ENCODE results near the gene CALCOCO1. TPM values are rescaled to one million over a fixed set of nuclear protein-coding genes. Genes with fewer than 3 reads are reported as not detected.

The CALCOCO1 gene
- polyA plus RNA-seq, 3 donors: 60.1 to 238 (median 69.6) TPM

GRCh38 chr12:53736592-53736991 is 9.3 kb upstream of the CALCOCO1 start:
- no peak for TF ChIP-seq CTCF (IDR thresholded peaks at IDR 0.05)
- peaks cover 0 to 36% of the 10 kb centered on the region in 2 donors for H3K9me3 ChIP-seq (replicated peaks in 1 of 2; ENCODE audit: control insufficient read depth in 1 of 2, insufficient read depth in 1 of 2, low read length in 2 of 2)
- H2AFZ ChIP-seq (ENCODE audit: insufficient read depth, low read depth, low read length, poor library complexity, severe bottlenecking): no peak overlapping the region
- H3K4me3 Mint-ChIP-seq: peak overlapping the region in 1 of 2 donors; percentile 84
- no peak overlapping the region for H3K9ac ChIP-seq (ENCODE audit: insufficient read depth, low read length, poor library complexity, severe bottlenecking)
- H3K36me3 Mint-ChIP-seq: peaks cover 0 to 3% of the 10 kb centered on the region in 2 donors
- WGBS (ENCODE audit: insufficient coverage): 97% methylated on average over 3 of the region's 6 CpGs
- peaks cover 0 to 7% (median 0%) of the 10 kb centered on the region in 7 donors for H3K9me3 Mint-ChIP-seq
- no peak for DNase-seq
- intact Hi-C loops (cut with micrococcal nuclease): no loop called here
- H3K27ac ChIP-seq (ENCODE audit: low read depth in 1 of 2, low read length in 2 of 2): no peak overlapping the region
- H3K79me2 ChIP-seq (ENCODE audit: insufficient read depth, low read length): no peaks in the 10 kb centered on the region
- H3K36me3 ChIP-seq (replicated peaks in 1 of 2; ENCODE audit: control insufficient read depth in 1 of 2, insufficient read depth in 2 of 2, low read length in 2 of 2): no peaks in the 10 kb centered on the region
- H3K27me3 ChIP-seq (ENCODE audit: control insufficient read depth in 2 of 2, insufficient read depth in 2 of 2, low read length in 2 of 2): peaks cover 64 to 79% of the 10 kb centered on the region in 2 donors
- no peaks in the 10 kb centered on the region for H4K20me1 ChIP-seq (ENCODE audit: insufficient read depth, low read length)
- H3K4me3 ChIP-seq (replicated peaks in 1 of 3; ENCODE audit: low read depth in 2 of 3, low read length in 3 of 3): no peak overlapping the region
- peaks cover 0 to 5% of the 10 kb centered on the region in 2 donors for H3K4me1 ChIP-seq (ENCODE audit: control insufficient read depth in 1 of 2, insufficient read depth in 2 of 2, low read length in 2 of 2)
- H3K4me1 Mint-ChIP-seq: peaks cover 17% of the 10 kb centered on the region
- no peak overlapping the region for H3K27ac Mint-ChIP-seq
- H3K4me2 ChIP-seq (replicated peaks; ENCODE audit: extremely low read depth, low read length, poor library complexity, severe bottlenecking): no peak overlapping the region
- peaks cover 25 to 58% (median 31%) of the 10 kb centered on the region in 3 donors for H3K27me3 Mint-ChIP-seq (ENCODE audit: low read depth in 3 of 3)

GRCh38 chr12:53735556-53735955 is 8.3 kb upstream of the CALCOCO1 start:
- TF ChIP-seq CTCF (IDR thresholded peaks at IDR 0.05): no peak
- Histone ChIP-seq H3K9ac (ENCODE audit: insufficient read depth, low read length, poor library complexity, severe bottlenecking) (no peak overlapping the region), H3K4me3 (replicated peaks in 1 of 3; ENCODE audit: low read depth in 2 of 3, low read length in 3 of 3) (no peak overlapping the region), H4K20me1 (ENCODE audit: insufficient read depth, low read length) (no peaks in the 10 kb centered on the region), H3K79me2 (ENCODE audit: insufficient read depth, low read length) (no peaks in the 10 kb centered on the region), H2AFZ (ENCODE audit: insufficient read depth, low read depth, low read length, poor library complexity, severe bottlenecking) (no peak overlapping the region), H3K4me1 (ENCODE audit: control insufficient read depth in 1 of 2, insufficient read depth in 2 of 2, low read length in 2 of 2) (peaks cover 0 to 5% of the 10 kb centered on the region in 2 donors), H3K27me3 (ENCODE audit: control insufficient read depth in 2 of 2, insufficient read depth in 2 of 2, low read length in 2 of 2) (peaks cover 58 to 72% of the 10 kb centered on the region in 2 donors), H3K36me3 (replicated peaks in 1 of 2; ENCODE audit: control insufficient read depth in 1 of 2, insufficient read depth in 2 of 2, low read length in 2 of 2) (no peaks in the 10 kb centered on the region), H3K4me2 (replicated peaks; ENCODE audit: extremely low read depth, low read length, poor library complexity, severe bottlenecking) (no peak overlapping the region), H3K27ac (ENCODE audit: low read depth in 1 of 2, low read length in 2 of 2) (no peak overlapping the region), H3K9me3 (replicated peaks in 1 of 2; ENCODE audit: control insufficient read depth in 1 of 2, insufficient read depth in 1 of 2, low read length in 2 of 2) (peaks cover 0 to 31% of the 10 kb centered on the region in 2 donors)
- Mint-ChIP-seq H3K4me3 (no peak overlapping the region), H3K9me3 (peaks cover 0 to 7% (median 0%) of the 10 kb centered on the region in 7 donors), H3K27ac (no peak overlapping the region), H3K27me3 (ENCODE audit: low read depth in 3 of 3) (peaks cover 27 to 61% (median 33%) of the 10 kb centered on the region in 3 donors), H3K4me1 (peaks cover 17% of the 10 kb centered on the region), H3K36me3 (peaks cover 0 to 3% of the 10 kb centered on the region in 2 donors)
- DNase-seq: no peak
- WGBS (ENCODE audit: insufficient coverage): 88% methylated on average over 1 of the region's 2 CpGs
- intact Hi-C loops (cut with micrococcal nuclease): no loop called here
